OCI-LY7 (cell line): ENCODE results near the gene PWP1. TPM values are rescaled to one million over a fixed set of nuclear protein-coding genes. Genes with fewer than 3 reads are reported as not detected.

Source experiments
- BruUV-seq: library from RNA; stranded (reverse); fragments of 400-500 nt; replicated peaks from 2 replicates; lab custom pipeline; 2021; lab: Mats Ljungman, UMichigan
- CTCF ChIA-PET: fragments of 300-600 bp; sonication (Branson Sonifier 250); formaldehyde crosslinking; loops from one replicate; lab custom pipeline; 2022; ENCODE audit warnings: antibody characterized with exemption; ENCODE audit not compliant: unreplicated experiment; lab: Charles Lee
- POLR2A ChIA-PET: fragments of 300-600 bp; sonication (Branson Sonifier 250); formaldehyde crosslinking; loops from one replicate; lab custom pipeline; 2022; ENCODE audit warnings: antibody characterized with exemption; lab: Charles Lee
- DNase-seq: peaks from one replicate; pipeline ENCODE4 v3.0.0-alpha.2; 2015; ENCODE audit warnings: low spot score
- H2AFZ ChIP-seq: fragments of 200-600 bp; sonication (generic), shearing (Covaris generic); 2 replicates; pipeline ENCODE4 v1.6.1; 2014; ENCODE audit warnings: mild to moderate bottlenecking, antibody characterized with exemption, low read length, moderate library complexity
- H3K27ac ChIP-seq: fragments of 200-600 bp; sonication (generic); 2 replicates; pipeline ENCODE4 v1.5.1; 2014; ENCODE audit warnings: mixed run types, low read depth, mild to moderate bottlenecking, moderate library complexity, low read length, inconsistent platforms; ENCODE audit not compliant: poor library complexity, severe bottlenecking
- H3K36me3 ChIP-seq: fragments of 200-600 bp; sonication (generic); 2 replicates; pipeline ENCODE4 v1.6.1; 2014; ENCODE audit warnings: mild to moderate bottlenecking, antibody characterized with exemption, low read length, moderate library complexity, mixed read lengths; ENCODE audit not compliant: insufficient read depth
- H3K4me1 ChIP-seq: fragments of 200-600 bp; sonication (generic); 2 replicates; pipeline ENCODE4 v1.5.1; 2014; ENCODE audit warnings: mild to moderate bottlenecking, low read length; ENCODE audit not compliant: insufficient read depth, poor library complexity, severe bottlenecking
- H3K4me2 ChIP-seq: fragments of 200-600 bp; sonication (generic); 2 replicates; pipeline ENCODE4 v1.6.1; 2014; ENCODE audit warnings: mild to moderate bottlenecking, low read length
- H3K4me3 ChIP-seq: fragments of 200-600 bp; sonication (generic); 2 replicates; pipeline ENCODE4 v1.5.1; 2014; ENCODE audit warnings: mild to moderate bottlenecking, low read depth, low read length; ENCODE audit not compliant: poor library complexity, severe bottlenecking
- H3K79me2 ChIP-seq: fragments of 200-600 bp; sonication (generic); 2 replicates; pipeline ENCODE4 v1.6.1; 2016; ENCODE audit warnings: low read depth, mild to moderate bottlenecking, low read length, moderate library complexity, mixed read lengths; ENCODE audit not compliant: insufficient read depth
- H3K9me2 ChIP-seq: fragments of 200-600 bp; sonication (generic); 2 replicates; pipeline ENCODE4 v1.6.1; 2016; ENCODE audit warnings: mild to moderate bottlenecking, low read length, mixed read lengths; ENCODE audit not compliant: insufficient read depth
- H3K9me3 ChIP-seq: fragments of 200-600 bp; sonication (generic); 2 replicates; pipeline ENCODE4 v1.6.1; 2014; ENCODE audit warnings: mild to moderate bottlenecking, mixed run types, low read length, mixed read lengths
- H4K20me1 ChIP-seq: fragments of 200-600 bp; sonication (generic); 2 replicates; pipeline ENCODE4 v1.6.1; 2014; ENCODE audit warnings: mild to moderate bottlenecking, antibody characterized with exemption, low read length, moderate library complexity, mixed read lengths; ENCODE audit not compliant: insufficient read depth
- CTCF ChIP-seq: fragments of 200-600 bp; sonication (generic); conservative IDR thresholded peaks from 2 replicates; pipeline ENCODE4 v1.5.1; 2014; ENCODE audit warnings: mild to moderate bottlenecking, antibody characterized with exemption, low read length, moderate library complexity, mixed read lengths
- EZH2phosphoT487 ChIP-seq: fragments of 200-600 bp; sonication (generic); IDR thresholded peaks from 2 replicates; pipeline ENCODE4 v1.6.1; 2018; ENCODE audit warnings: low read depth, borderline replicate concordance, mild to moderate bottlenecking, mixed run types, antibody characterized with exemption, low read length, moderate library complexity, mixed read lengths
- intact Hi-C: fragments of 100-400 bp; cut with micrococcal nuclease; formaldehyde crosslinking; loops from one replicate; pipeline ENCODE4 v1.10.0; 2022; ENCODE audit not compliant: unreplicated experiment
- total RNA-seq, 2 experiments: library from RNA; depleted of rRNA in 1 of 2; stranded (reverse); fragments of >200 nt in 1 of 2; shearing (Covaris generic) in 1 of 2; gene quantifications; 2 replicates each; pipeline ENCODE4 v1.2.3, GENCODE V29; 2014 to 2022

PWP1 gene
- total RNA-seq, 2 experiments from 2014 or later = 28.2 to 44.5 TPM

GRCh38 chr12:107667464-107667863, 18.1 kb upstream of the PWP1 start:
- POLR2A ChIA-PET = interaction anchor here (0.6 kb wide), 1 partner anchor 8 kb away, joined by 3 read pairs; no protein-coding TSS in a partner anchor
- no peaks in the 10 kb centered on the region for H3K79me2 ChIP-seq
- no TSS peak for BruUV-seq

GRCh38 chr12:107668320-107669098, 17.1 kb upstream of the PWP1 start:
- intact Hi-C loops = no loop called here
- H3K36me3 ChIP-seq = no peaks in the 10 kb centered on the region
- H3K4me2 ChIP-seq = no peak overlapping the region
- H2AFZ ChIP-seq = no peak overlapping the region
- no peaks in the 10 kb centered on the region for H3K9me2 ChIP-seq
- DNase-seq = no peak
- BruUV-seq = no TSS peak
- CTCF ChIA-PET = no interaction called here
- no peaks in the 10 kb centered on the region for H4K20me1 ChIP-seq
- H3K79me2 ChIP-seq = no peaks in the 10 kb centered on the region
- no peak overlapping the region for H3K4me3 ChIP-seq
- no peaks in the 10 kb centered on the region for H3K4me1 ChIP-seq
- no peak overlapping the region for H3K27ac ChIP-seq
- POLR2A ChIA-PET = no interaction called here
- H3K9me3 ChIP-seq = no peaks in the 10 kb centered on the region
- TF ChIP-seq EZH2phosphoT487 = no peak
- TF ChIP-seq CTCF = no peak

More at GRCh38 chr12:107667464-107667863, 18.1 kb upstream of the PWP1 start:
- no peak overlapping the region for H3K4me3 ChIP-seq
- H3K9me2 ChIP-seq = no peaks in the 10 kb centered on the region
- CTCF ChIA-PET = no interaction called here
- H3K27ac ChIP-seq = no peak overlapping the region
- no peak overlapping the region for H2AFZ ChIP-seq
- no peaks in the 10 kb centered on the region for H4K20me1 ChIP-seq
- intact Hi-C loops = no loop called here
- no peak for DNase-seq
- no peaks in the 10 kb centered on the region for H3K9me3 ChIP-seq
- no peaks in the 10 kb centered on the region for H3K4me1 ChIP-seq
- no peak overlapping the region for H3K4me2 ChIP-seq
- H3K36me3 ChIP-seq = no peaks in the 10 kb centered on the region
- TF ChIP-seq CTCF = no peak
- no peak for TF ChIP-seq EZH2phosphoT487

GRCh38 chr12:107669946-107670345, 15.7 kb upstream of the PWP1 start:
- POLR2A ChIA-PET = no interaction called here

More at GRCh38 chr12:107669946-107670345, 15.7 kb upstream of the PWP1 start:
- Histone ChIP-seq H3K9me2 (no peaks in the 10 kb centered on the region), H4K20me1 (no peaks in the 10 kb centered on the region), H3K4me2 (no peak overlapping the region), H3K27ac (no peak overlapping the region), H3K36me3 (no peaks in the 10 kb centered on the region), H3K9me3 (no peaks in the 10 kb centered on the region), H2AFZ (no peak overlapping the region), H3K79me2 (no peaks in the 10 kb centered on the region), H3K4me3 (no peak overlapping the region), H3K4me1 (no peaks in the 10 kb centered on the region)
- intact Hi-C loops = no loop called here
- no peak for TF ChIP-seq EZH2phosphoT487
- TF ChIP-seq CTCF = no peak
- no TSS peak for BruUV-seq
- CTCF ChIA-PET = interaction anchor here (0.6 to 1.1 kb wide), 2 partner anchors 10 to 610 kb away, joined by 3 to 5 read pairs; no protein-coding TSS in a partner anchor
- DNase-seq = no peak
